Choroid plexus epithelial cell (primary cell): ENCODE measurements around the gene MUC20.
"Not testable (repeated sequence)": the region's sequence is repeated elsewhere in the genome, so short reads cannot be mapped to it uniquely, and the experiment has no call there.

Source experiments
- DNase-seq: peaks from one replicate; pipeline ENCODE4 v3.0.0-alpha.2; 2010; ENCODE audit warnings: low read depth
- H3K4me3 ChIP-seq: 2 replicates; pipeline ENCODE4 v1.5.1; 2011; ENCODE audit warnings: low read depth, mild to moderate bottlenecking, control low read depth, low read length, moderate library complexity

The MUC20 gene

GRCh38 chr3:195720831-195721506 is at the start of gene MUC20:
Gene MUC20, plus strand, starts transcription at chr3:195720978. Its CDS starts 30 bp downstream, at chr3:195721008.
- not testable (repeated sequence) for DNase-seq, H3K4me3 ChIP-seq

- H3K4me3 ChIP-seq, DNase-seq: not testable (repeated sequence)
Observed at GRCh38 chr3:195671283-195671682, 49.5 kb upstream of the MUC20 start.

GRCh38 chr3:195673711-195674110 is 47.1 kb upstream of the MUC20 start:
- not testable (repeated sequence) for DNase-seq

GRCh38 chr3:195678391-195679015 is 42.3 kb upstream of the MUC20 start:
- DNase-seq, H3K4me3 ChIP-seq: not testable (repeated sequence)

More at GRCh38 chr3:195673711-195674110, 47.1 kb upstream of the MUC20 start:
- not testable (repeated sequence) for H3K4me3 ChIP-seq

GRCh38 chr3:195680690-195681089 is 40.1 kb upstream of the MUC20 start:
- not testable (repeated sequence) for H3K4me3 ChIP-seq, DNase-seq

- not testable (repeated sequence) for DNase-seq, H3K4me3 ChIP-seq
Observed at GRCh38 chr3:195681458-195682103, 39.2 kb upstream of the MUC20 start.

GRCh38 chr3:195682104-195682742 is 38.6 kb upstream of the MUC20 start:
- DNase-seq, H3K4me3 ChIP-seq: not testable (repeated sequence)

- not testable (repeated sequence) for H3K4me3 ChIP-seq, DNase-seq
Observed at GRCh38 chr3:195683722-195684526, 36.9 kb upstream of the MUC20 start.

- DNase-seq, H3K4me3 ChIP-seq: not testable (repeated sequence)
Observed at GRCh38 chr3:195684527-195685257, 36.1 kb upstream of the MUC20 start.

GRCh38 chr3:195686537-195687208 is 34.1 kb upstream of the MUC20 start:
- not testable (repeated sequence) for H3K4me3 ChIP-seq, DNase-seq

- DNase-seq, H3K4me3 ChIP-seq: not testable (repeated sequence)
Observed at GRCh38 chr3:195687209-195687760, 33.5 kb upstream of the MUC20 start.

- DNase-seq, result peak; percentile 72
Observed at GRCh38 chr3:195688471-195689183, 32.2 kb upstream of the MUC20 start.

GRCh38 chr3:195689184-195690070 is 31.4 kb upstream of the MUC20 start:
- DNase-seq, H3K4me3 ChIP-seq: not testable (repeated sequence)

More at GRCh38 chr3:195688471-195689183, 32.2 kb upstream of the MUC20 start:
- not testable (repeated sequence) for H3K4me3 ChIP-seq
